Measurements from ENCODE around the gene LRRC57.

LRRC57 gene

GRCh38 chr15:42549741-42550392 lies 1.3 kb upstream of the LRRC57 start:
- DNase-seq: no peak

GRCh38 chr15:42549032-42549491 lies 469 bp upstream of the LRRC57 start:
- no peak for DNase-seq

GRCh38 chr15:42547918-42548248 lies 710 bp downstream of the LRRC57 start:
- DNase-seq: no peak

GRCh38 chr15:42544853-42545629 lies 3.6 kb downstream of the LRRC57 start:
- DNase-seq: no peak

- no peak for DNase-seq
These were observed 15.3 kb downstream of the LRRC57 start for GRCh38 chr15:42533246-42533645.

- no peak for DNase-seq
These were observed 19.6 kb downstream of the LRRC57 start for GRCh38 chr15:42528970-42529369.

GRCh38 chr15:42523331-42523730 lies 25.3 kb downstream of the LRRC57 start:
- DNase-seq: no peak

- no peak for DNase-seq
These were observed 37.6 kb downstream of the LRRC57 start for GRCh38 chr15:42511007-42511391.

- no peak for DNase-seq
These were observed 38.2 kb downstream of the LRRC57 start for GRCh38 chr15:42510258-42511006.

GRCh38 chr15:42508263-42508690 lies 40.3 kb downstream of the LRRC57 start:
- no peak for DNase-seq

- no peak for DNase-seq
These were observed 41.1 kb downstream of the LRRC57 start for GRCh38 chr15:42507514-42507913.

- no peak for DNase-seq
These were observed 44.0 kb downstream of the LRRC57 start for GRCh38 chr15:42504631-42505030.

- DNase-seq: no peak
These were observed 44.8 kb downstream of the LRRC57 start for GRCh38 chr15:42503825-42504224.

GRCh38 chr15:42502477-42502876 lies 46.1 kb downstream of the LRRC57 start:
- DNase-seq: no peak

- no peak for DNase-seq
These were observed 48.6 kb downstream of the LRRC57 start for GRCh38 chr15:42499858-42500609.

- no peak for DNase-seq
These were observed 50.2 kb downstream of the LRRC57 start for GRCh38 chr15:42498212-42499068.

GRCh38 chr15:42495361-42496212 lies 53.0 kb downstream of the LRRC57 start, which contains the start of gene SNAP23:
Gene SNAP23 (plus strand): TSS chr15:42495634. CDS start chr15:42511847, 16,213 bp downstream.
- peak; percentile 91 for DNase-seq

- DNase-seq: no peak
These were observed 53.6 kb downstream of the LRRC57 start for GRCh38 chr15:42494998-42495360.

- no peak for DNase-seq
These were observed 54.9 kb downstream of the LRRC57 start for GRCh38 chr15:42493679-42494078.

GRCh38 chr15:42491539-42492225 lies 56.9 kb downstream of the LRRC57 start:
- DNase-seq: no peak
